Body of pancreas (tissue), 4 donors: Measurements from ENCODE around the gene TCEANC2.

Source experiments
- POLR2A ChIP-seq, 3 donors: fragments of 450-650 bp; IDR thresholded peaks; one replicate each; pipeline ENCODE4 v1.6.1; 2016; ENCODE audit warnings: antibody characterized with exemption in 3 of 3, mild to moderate bottlenecking in 2 of 3
- TF ChIP-seq, protein P1 (sequence below), 7 experiments: fragments of 450-650 bp in 4 of 7; fragments of 200-600 bp in 3 of 7; sonication (generic) in 3 of 7; IDR thresholded peaks; one replicate each; pipeline ENCODE4 v1.5.1; 2016 to 2019; ENCODE audit warnings: antibody characterized with exemption in 7 of 7

DNA sequence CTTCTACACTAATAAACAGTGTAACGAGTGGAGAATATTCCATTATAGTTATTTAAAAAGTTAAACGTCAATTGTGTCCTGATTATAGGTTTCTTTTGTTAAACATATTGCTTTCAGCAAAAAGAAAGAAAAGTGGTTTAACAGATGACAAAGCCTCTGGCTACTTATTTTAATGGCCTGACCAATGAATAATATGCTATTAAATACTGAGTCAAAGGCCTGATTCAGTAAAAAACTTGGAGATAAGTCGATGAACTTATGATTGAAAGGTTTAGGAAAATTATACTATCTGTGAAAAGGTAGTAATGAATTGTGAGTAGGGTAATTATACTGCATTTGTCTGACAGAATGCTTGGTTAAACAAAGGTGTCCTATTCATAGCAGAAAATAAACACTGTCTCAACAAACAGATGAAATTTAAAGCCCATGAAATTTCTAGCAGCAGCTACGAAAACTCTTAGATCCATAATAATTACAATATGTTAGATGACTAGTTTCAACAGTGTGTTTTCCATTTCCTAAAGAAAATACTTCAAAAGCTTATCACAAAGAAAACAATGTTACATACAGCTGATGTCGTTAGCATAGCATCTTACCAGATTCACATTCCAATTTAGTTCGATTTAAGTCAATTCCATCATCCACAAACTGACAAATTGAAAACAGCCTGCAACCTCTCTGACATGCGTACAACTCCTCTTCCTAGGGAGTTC, 6.6 kb upstream of the TCEANC2 start:
- TF ChIP-seq, protein P1, sequence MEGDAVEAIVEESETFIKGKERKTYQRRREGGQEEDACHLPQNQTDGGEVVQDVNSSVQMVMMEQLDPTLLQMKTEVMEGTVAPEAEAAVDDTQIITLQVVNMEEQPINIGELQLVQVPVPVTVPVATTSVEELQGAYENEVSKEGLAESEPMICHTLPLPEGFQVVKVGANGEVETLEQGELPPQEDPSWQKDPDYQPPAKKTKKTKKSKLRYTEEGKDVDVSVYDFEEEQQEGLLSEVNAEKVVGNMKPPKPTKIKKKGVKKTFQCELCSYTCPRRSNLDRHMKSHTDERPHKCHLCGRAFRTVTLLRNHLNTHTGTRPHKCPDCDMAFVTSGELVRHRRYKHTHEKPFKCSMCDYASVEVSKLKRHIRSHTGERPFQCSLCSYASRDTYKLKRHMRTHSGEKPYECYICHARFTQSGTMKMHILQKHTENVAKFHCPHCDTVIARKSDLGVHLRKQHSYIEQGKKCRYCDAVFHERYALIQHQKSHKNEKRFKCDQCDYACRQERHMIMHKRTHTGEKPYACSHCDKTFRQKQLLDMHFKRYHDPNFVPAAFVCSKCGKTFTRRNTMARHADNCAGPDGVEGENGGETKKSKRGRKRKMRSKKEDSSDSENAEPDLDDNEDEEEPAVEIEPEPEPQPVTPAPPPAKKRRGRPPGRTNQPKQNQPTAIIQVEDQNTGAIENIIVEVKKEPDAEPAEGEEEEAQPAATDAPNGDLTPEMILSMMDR (IDR thresholded peaks at IDR 0.05): no peak
- no peak for TF ChIP-seq POLR2A (IDR thresholded peaks at IDR 0.05)
